ENCODE results near the gene ACOX1.

Gene ACOX1

GRCh38 chr17:75895370-75896155, 83.4 kb downstream of the ACOX1 start (continued):
- no peak for TF ChIP-seq TSHZ1 (tag by site-specific recombination; IDR thresholded peaks at IDR 0.05; ENCODE audit: borderline replicate concordance)
- TF ChIP-seq ZNF350 (tag by site-specific recombination; IDR thresholded peaks at IDR 0.05), result no peak
- no peak for TF ChIP-seq OVOL3 (tag by site-specific recombination; IDR thresholded peaks at IDR 0.05)
- TF ChIP-seq ZNF132 (tag by site-specific recombination; IDR thresholded peaks at IDR 0.05; ENCODE audit: borderline replicate concordance), result no peak
- no peak for TF ChIP-seq ZNF513 (tag by site-specific recombination; IDR thresholded peaks at IDR 0.05)
- no peak for TF ChIP-seq ZNF571 (tag by site-specific recombination; IDR thresholded peaks at IDR 0.05)
- TF ChIP-seq SETDB1 (IDR thresholded peaks at IDR 0.05; ENCODE audit: insufficient read length, low read length), result no peak
- no peak for TF ChIP-seq GLI4 (tag by site-specific recombination; IDR thresholded peaks at IDR 0.05)
- no peak for TF ChIP-seq ZNF426 (tag by site-specific recombination; IDR thresholded peaks at IDR 0.05)
- TF ChIP-seq ZNF549 (tag by site-specific recombination; IDR thresholded peaks at IDR 0.05), result no peak
- no peak for TF ChIP-seq ZNF354C (tag by site-specific recombination; IDR thresholded peaks at IDR 0.05; ENCODE audit: borderline replicate concordance, low read depth)
- peak; percentile 40; the same call in 1 of the 2 replicates for TF ChIP-seq ZNF600 (tag by site-specific recombination; IDR thresholded peaks at IDR 0.05)
- TF ChIP-seq, protein P1, sequence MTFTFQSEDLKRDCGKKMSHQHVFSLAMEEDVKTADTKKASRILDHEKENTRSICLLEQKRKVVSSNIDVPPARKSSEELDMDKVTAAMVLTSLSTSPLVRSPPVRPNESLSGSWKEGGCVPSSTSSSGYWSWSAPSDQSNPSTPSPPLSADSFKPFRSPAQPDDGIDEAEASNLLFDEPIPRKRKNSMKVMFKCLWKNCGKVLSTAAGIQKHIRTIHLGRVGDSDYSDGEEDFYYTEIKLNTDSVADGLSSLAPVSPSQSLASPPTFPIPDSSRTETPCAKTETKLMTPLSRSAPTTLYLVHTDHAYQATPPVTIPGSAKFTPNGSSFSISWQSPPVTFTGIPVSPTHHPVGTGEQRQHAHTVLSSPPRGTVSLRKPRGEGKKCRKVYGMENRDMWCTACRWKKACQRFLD (tag by site-specific recombination; IDR thresholded peaks at IDR 0.05), result no peak
- peak; percentile 6; the same call in 1 of the 2 replicates for TF ChIP-seq PATZ1 (tag by site-specific recombination; IDR thresholded peaks at IDR 0.05)
- peak; percentile 60; the same call in 1 of the 2 replicates for TF ChIP-seq ZNF341 (tag by site-specific recombination; IDR thresholded peaks at IDR 0.05; ENCODE audit: low read depth)
- TF ChIP-seq EGR2 (tag by site-specific recombination; IDR thresholded peaks at IDR 0.05; ENCODE audit: low read depth), result no peak
- no peak for TF ChIP-seq ZNF169 (tag by site-specific recombination; IDR thresholded peaks at IDR 0.05)
- no peak for TF ChIP-seq ZNF777 (tag by site-specific recombination; IDR thresholded peaks at IDR 0.05; ENCODE audit: borderline replicate concordance)
- no peak for TF ChIP-seq ZNF140 (tag by site-specific recombination; IDR thresholded peaks at IDR 0.05)
- no peak for TF ChIP-seq ZNF610 (tag by site-specific recombination; IDR thresholded peaks at IDR 0.05; ENCODE audit: borderline replicate concordance)
- no peak for TF ChIP-seq ZNF112 (tag by site-specific recombination; IDR thresholded peaks at IDR 0.05)
- peak; percentile 25; the same call in 1 of the 2 replicates for TF ChIP-seq ZBTB20 (tag by site-specific recombination; IDR thresholded peaks at IDR 0.05)
- no peak for TF ChIP-seq ZNF791 (tag by site-specific recombination; IDR thresholded peaks at IDR 0.05)
- no peak for TF ChIP-seq KLF9 (tag by site-specific recombination; IDR thresholded peaks at IDR 0.05; ENCODE audit: low read depth)
- no peak for TF ChIP-seq ZNF184 (tag by site-specific recombination; IDR thresholded peaks at IDR 0.05)
- no peak for TF ChIP-seq ZFP37 (tag by site-specific recombination; IDR thresholded peaks at IDR 0.05)
- no peak for TF ChIP-seq ZNF157 (tag by site-specific recombination; IDR thresholded peaks at IDR 0.05)
- TF ChIP-seq SCRT1 (tag by site-specific recombination; IDR thresholded peaks at IDR 0.05; ENCODE audit: borderline replicate concordance), result no peak
- TF ChIP-seq ZBTB17 (tag by site-specific recombination; IDR thresholded peaks at IDR 0.05), result 0 out of 2 replicates have a peak, but pooled peaks have one; percentile 45
- no peak for TF ChIP-seq PRDM4 (tag by site-specific recombination; IDR thresholded peaks at IDR 0.05)

Data from HEK293 (cell line).